Osteoblast (primary cell): Measurements from ENCODE around the gene PAM. TPM values are rescaled to one million over a fixed set of nuclear protein-coding genes. Genes with fewer than 3 reads are reported as not detected.

Source experiments
- DNase-seq: peaks from one replicate; pipeline ENCODE4 v3.0.0; 2011; ENCODE audit warnings: low spot score, mixed read lengths; ENCODE audit not compliant: insufficient read length; ENCODE audit errors: missing footprints
- H2AFZ ChIP-seq: 2 replicates; pipeline ENCODE4 v1.6.0; 2011; ENCODE audit warnings: mild to moderate bottlenecking, low read length
- H3K27ac ChIP-seq: 2 replicates; pipeline ENCODE4 v1.5.1; 2011; ENCODE audit warnings: mild to moderate bottlenecking, low read depth, low read length, moderate library complexity
- H3K27me3 ChIP-seq: 2 replicates; pipeline ENCODE4 v1.6.0; 2012; ENCODE audit warnings: mild to moderate bottlenecking, control low read depth, inconsistent platforms, low read length, moderate library complexity; ENCODE audit not compliant: insufficient read depth
- H3K36me3 ChIP-seq: 2 replicates; pipeline ENCODE4 v1.5.1; 2011; ENCODE audit warnings: mild to moderate bottlenecking, low read length, control low read depth, moderate library complexity; ENCODE audit not compliant: insufficient read depth
- H3K4me1 ChIP-seq: 2 replicates; pipeline ENCODE4 v1.5.1; 2011; ENCODE audit warnings: mild to moderate bottlenecking, low read length, control low read depth, moderate library complexity; ENCODE audit not compliant: insufficient read depth
- H3K4me2 ChIP-seq: 2 replicates; pipeline ENCODE4 v1.6.0; 2011; ENCODE audit warnings: mild to moderate bottlenecking, low read length; ENCODE audit not compliant: insufficient read depth
- H3K4me3 ChIP-seq: fragments of 200-600 bp; sonication (generic); 3 replicates; pipeline ENCODE4 v1.5.1; 2012; ENCODE audit warnings: mild to moderate bottlenecking, low read length, inconsistent platforms; ENCODE audit not compliant: insufficient read depth
- H3K79me2 ChIP-seq: 2 replicates; pipeline ENCODE4 v1.6.0; 2012; ENCODE audit warnings: mild to moderate bottlenecking, low read length, control low read depth, inconsistent platforms; ENCODE audit not compliant: insufficient read depth
- H3K9me3 ChIP-seq: 2 replicates; pipeline ENCODE4 v1.5.1; 2011; ENCODE audit warnings: low read depth, low read length, control low read depth
- H4K20me1 ChIP-seq: 2 replicates; pipeline ENCODE4 v1.6.0; 2012; ENCODE audit warnings: mild to moderate bottlenecking, low read length, control low read depth; ENCODE audit not compliant: insufficient read depth
- CTCF ChIP-seq: IDR thresholded peaks from 2 replicates; pipeline ENCODE4 v1.5.1; 2011; ENCODE audit warnings: mild to moderate bottlenecking, low read depth, low read length, moderate library complexity; ENCODE audit errors: extremely low read depth
- total RNA-seq: library from RNA; depleted of rRNA; stranded (reverse); fragments of >200 nt; gene quantifications from 2 replicates; pipeline ENCODE4 v1.2.3, GENCODE V29; 2012

Gene PAM
- total RNA-seq, 1 donor: 248 TPM

- H3K27me3 ChIP-seq: no peaks in the 10 kb centered on the region
- peaks cover 8% of the 10 kb centered on the region for H3K79me2 ChIP-seq
- H3K4me1 ChIP-seq: no peaks in the 10 kb centered on the region
- DNase-seq: no peak
- TF ChIP-seq CTCF: no peak
- no peaks in the 10 kb centered on the region for H3K36me3 ChIP-seq
- no peaks in the 10 kb centered on the region for H4K20me1 ChIP-seq
- H3K27ac ChIP-seq: no peak overlapping the region
- H3K4me2 ChIP-seq: no peak overlapping the region
- no peaks in the 10 kb centered on the region for H3K9me3 ChIP-seq
- no peak overlapping the region for H3K4me3 ChIP-seq
- no peak overlapping the region for H2AFZ ChIP-seq
These were observed 42.3 kb downstream of the PAM start for GRCh38 chr5:102797322-102797884.

GRCh38 chr5:102798104-102798785 is 43.1 kb downstream of the PAM start:
- no peaks in the 10 kb centered on the region for H3K9me3 ChIP-seq
- H3K79me2 ChIP-seq: peaks cover 8% of the 10 kb centered on the region
- H3K27ac ChIP-seq: no peak overlapping the region
- no peak overlapping the region for H3K4me3 ChIP-seq
- TF ChIP-seq CTCF: no peak
- H3K4me1 ChIP-seq: no peaks in the 10 kb centered on the region
- no peak overlapping the region for H3K4me2 ChIP-seq
- DNase-seq: no peak
- no peak overlapping the region for H2AFZ ChIP-seq
- no peaks in the 10 kb centered on the region for H3K36me3 ChIP-seq
- H3K27me3 ChIP-seq: no peaks in the 10 kb centered on the region
- H4K20me1 ChIP-seq: no peaks in the 10 kb centered on the region

GRCh38 chr5:102799017-102799416 is 43.9 kb downstream of the PAM start:
- no peak for TF ChIP-seq CTCF
- Histone ChIP-seq H3K4me3 (no peak overlapping the region), H3K79me2 (peaks cover 8% of the 10 kb centered on the region), H4K20me1 (no peaks in the 10 kb centered on the region), H3K27ac (no peak overlapping the region), H2AFZ (no peak overlapping the region), H3K4me1 (no peaks in the 10 kb centered on the region), H3K27me3 (no peaks in the 10 kb centered on the region), H3K4me2 (no peak overlapping the region), H3K36me3 (no peaks in the 10 kb centered on the region), H3K9me3 (no peaks in the 10 kb centered on the region)
- no peak for DNase-seq

GRCh38 chr5:102800427-102800826 is 45.3 kb downstream of the PAM start:
- Histone ChIP-seq H3K79me2 (peaks cover 8% of the 10 kb centered on the region), H3K27me3 (no peaks in the 10 kb centered on the region), H3K4me1 (no peaks in the 10 kb centered on the region), H3K36me3 (no peaks in the 10 kb centered on the region), H3K4me3 (no peak overlapping the region), H2AFZ (no peak overlapping the region), H3K27ac (no peak overlapping the region), H3K9me3 (no peaks in the 10 kb centered on the region), H4K20me1 (no peaks in the 10 kb centered on the region), H3K4me2 (no peak overlapping the region)
- TF ChIP-seq CTCF: no peak
- no peak for DNase-seq
